Measurements from ENCODE around the gene ZNF275.

GRCh38 chrX:153377727-153378126 is 43.8 kb downstream of the ZNF275 start:
- no peak for TF ChIP-seq POLR2AphosphoS5 (IDR thresholded peaks at IDR 0.05; ENCODE audit: low read depth, low read length)
- no peak for TF ChIP-seq TAF1 (IDR thresholded peaks at IDR 0.05; ENCODE audit: borderline replicate concordance, insufficient read depth, low read length)
- TF ChIP-seq REST (IDR thresholded peaks at IDR 0.05; ENCODE audit: insufficient read depth in 1 of 2, low read depth in 2 of 2, low read length in 2 of 2) = no peak
- TF ChIP-seq SIN3A (IDR thresholded peaks at IDR 0.05; ENCODE audit: borderline replicate concordance, insufficient read depth, low read length) = no peak

Data from PFSK-1 (cell line).